ENCODE measurements around the gene WNT10A. TPM values are rescaled to one million over a fixed set of nuclear protein-coding genes. Genes with fewer than 3 reads are reported as not detected.

WNT10A gene
- total and polyA plus RNA-seq, 9 of the 15 experiments (the other 6 are each of a cell fraction or from before 2014, with no cell fraction given) = not detected

DNA sequence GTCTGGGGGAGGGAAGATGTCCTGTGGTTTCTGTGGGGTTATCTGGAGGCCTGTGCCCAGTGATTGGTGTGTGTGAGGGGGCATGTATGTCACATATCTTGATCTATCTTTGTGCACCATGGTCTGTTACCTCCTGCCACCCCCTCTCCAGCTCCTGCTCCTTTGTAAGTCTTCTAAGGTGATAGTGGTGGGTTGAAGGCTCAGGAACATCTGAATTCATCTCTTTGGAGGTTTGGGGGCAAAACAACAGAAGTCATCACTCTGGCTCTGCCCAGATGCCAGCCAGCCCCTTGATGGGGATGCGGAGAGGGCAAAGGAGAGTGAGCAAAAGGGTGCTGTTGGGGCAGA lies 23.8 kb upstream of the WNT10A start:
- H3K4me1 ChIP-seq (replicated peaks in 1 of 2; ENCODE audit: control insufficient read depth in 2 of 2, insufficient read depth in 2 of 2, low read length in 2 of 2) = peaks cover 3 to 15% of the 10 kb centered on the region in 2 experiments; a peak in 3 of 5 replicates
- POLR2A ChIA-PET = no interaction called here
- no peak overlapping the region for H3K4me2 ChIP-seq (ENCODE audit: insufficient read depth, low read length)
- H3K36me3 ChIP-seq (ENCODE audit: control insufficient read depth, insufficient read depth, low read length) = no peaks in the 10 kb centered on the region
- TF ChIP-seq BCL6 (CRISPR knock-in tag; IDR thresholded peaks at IDR 0.05) (no peak), RBM34 (IDR thresholded peaks at IDR 0.05; ENCODE audit: borderline replicate concordance, insufficient read depth, low read length) (no peak), TCF3 (CRISPR knock-in tag; IDR thresholded peaks at IDR 0.05) (no peak), ZSCAN32 (CRISPR knock-in tag; IDR thresholded peaks at IDR 0.05) (no peak)
- no peaks in the 10 kb centered on the region for H3K9me3 ChIP-seq (replicated peaks; ENCODE audit: control insufficient read depth, insufficient read depth, low read depth, low read length)
- CTCF ChIA-PET (ENCODE audit: low intra/inter-chr PET ratio) = no interaction called here
- in situ Hi-C loops (cut with MboI) = loop anchor here (10.0 kb wide), 1 partner anchor 258 kb away; no protein-coding TSS in a partner anchor
- no peak overlapping the region for H3K27ac ChIP-seq (ENCODE audit: extremely low read depth, low read depth, low read length)
- ATAC-seq (no peak), FAIRE-seq (no peak), DNase-seq (ENCODE audit: extremely low read depth in 1 of 4, low spot score in 3 of 4) (no peak)
- H3K27me3 ChIP-seq (ENCODE audit: control insufficient read depth in 2 of 2, insufficient read depth in 2 of 2, low read length in 2 of 2) = peaks cover 0 to 56% of the 10 kb centered on the region in 2 experiments; a peak in 4 of 5 replicates
- peaks cover 6% of the 10 kb centered on the region; the same call in 1 of the 2 replicates for H4K20me1 ChIP-seq (replicated peaks; ENCODE audit: control insufficient read depth, insufficient read depth, low read length)
- WGBS (ENCODE audit: insufficient coverage, low coverage, missing lambda C conversion rate) = 22% methylated on average over 1 of the region's 1 CpG
- H3K79me2 ChIP-seq (ENCODE audit: control insufficient read depth, insufficient read depth, low read length) = no peaks in the 10 kb centered on the region
- no TSS peak for BruUV-seq (replicated peaks)
- H3K9me1 ChIP-seq (ENCODE audit: control insufficient read depth, insufficient read depth, low read length) = no peaks in the 10 kb centered on the region
- no peak overlapping the region for H3K4me3 ChIP-seq
- H3K9ac ChIP-seq (ENCODE audit: insufficient read depth in 1 of 2, low read depth in 2 of 2, low read length in 2 of 2) = no peak overlapping the region
- no peak overlapping the region for H2AFZ ChIP-seq (ENCODE audit: low read depth, low read length)
- intact Hi-C loops (cut with micrococcal nuclease) = loop anchor here (10.0 kb wide), 1 partner anchor 298 kb away; no protein-coding TSS in a partner anchor

DNA sequence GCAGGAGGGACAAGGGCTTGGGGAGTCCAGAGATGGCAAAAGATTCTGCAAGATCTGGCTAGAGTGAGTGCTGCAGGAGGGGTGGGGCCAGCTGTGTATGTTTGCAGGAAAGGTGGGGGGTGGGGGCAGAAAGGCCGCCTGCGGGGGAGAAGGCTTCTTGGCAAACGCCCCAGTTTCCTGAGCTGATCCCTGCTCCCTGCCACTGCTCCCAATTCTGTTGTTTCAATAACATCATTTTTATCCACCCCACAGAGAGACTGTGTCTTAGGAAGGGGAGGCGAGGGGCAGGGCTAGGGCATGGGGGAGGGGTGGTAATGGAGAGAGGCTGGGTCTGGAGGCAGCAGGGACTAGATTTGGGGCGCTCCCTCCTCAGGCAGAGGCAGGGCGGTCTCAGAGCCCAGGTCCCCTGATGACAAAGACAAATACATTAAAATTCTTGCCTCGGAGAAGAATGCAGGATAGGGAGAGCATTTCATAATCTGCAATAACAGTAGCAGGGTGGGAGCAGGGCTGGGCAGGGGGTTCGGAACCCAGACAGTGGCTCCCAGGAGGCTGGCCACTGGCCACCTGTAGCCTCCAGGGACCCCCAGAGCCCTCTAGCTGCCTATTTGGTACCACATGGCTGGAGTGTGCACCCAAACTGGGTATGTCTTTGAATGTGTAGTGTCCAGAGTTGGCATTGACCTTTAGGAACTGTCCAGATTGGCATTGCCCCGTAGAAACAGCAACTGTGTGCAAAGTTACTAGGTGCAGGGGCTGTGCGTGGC lies 23.1 kb upstream of the WNT10A start:
- 2% methylated on average over 6 of the region's 10 CpGs for WGBS (ENCODE audit: insufficient coverage, low coverage, missing lambda C conversion rate)
- FAIRE-seq = no peak
- no peak overlapping the region for H3K27ac ChIP-seq (ENCODE audit: extremely low read depth, low read depth, low read length)
- POLR2A ChIA-PET = interaction anchor here (0.6 kb wide), 1 partner anchor 27 kb away, joined by 3 read pairs; no protein-coding TSS in a partner anchor
- H2AFZ ChIP-seq (ENCODE audit: low read depth, low read length) = no peak overlapping the region
- intact Hi-C loops (cut with micrococcal nuclease) (loop anchor here (10.0 kb wide), 1 partner anchor 297 kb away; no protein-coding TSS in a partner anchor), in situ Hi-C loops (cut with MboI) (loop anchor here (10.0 kb wide), 1 partner anchor 257 kb away; no protein-coding TSS in a partner anchor)
- H3K27me3 ChIP-seq (ENCODE audit: control insufficient read depth in 2 of 2, insufficient read depth in 2 of 2, low read length in 2 of 2) = peaks cover 0 to 58% of the 10 kb centered on the region in 2 experiments; a peak in 4 of 5 replicates
- BruUV-seq (replicated peaks) = no TSS peak
- H3K79me2 ChIP-seq (ENCODE audit: control insufficient read depth, insufficient read depth, low read length) = no peaks in the 10 kb centered on the region
- DNase-seq (ENCODE audit: extremely low read depth in 1 of 4, low spot score in 3 of 4) = no peak
- H3K4me1 ChIP-seq (replicated peaks in 1 of 2; ENCODE audit: control insufficient read depth in 2 of 2, insufficient read depth in 2 of 2, low read length in 2 of 2) = peaks cover 3 to 15% of the 10 kb centered on the region in 2 experiments; a peak in 3 of 5 replicates
- H3K4me3 ChIP-seq = no peak overlapping the region
- H3K9me1 ChIP-seq (ENCODE audit: control insufficient read depth, insufficient read depth, low read length) = no peaks in the 10 kb centered on the region
- CTCF ChIA-PET (ENCODE audit: low intra/inter-chr PET ratio) = no interaction called here
- no peak overlapping the region for H3K4me2 ChIP-seq (ENCODE audit: insufficient read depth, low read length)
- no peak for ATAC-seq
- 0 out of 2 replicates have a peak, but pooled peaks have one; percentile 8 for TF ChIP-seq NFIC (IDR thresholded peaks at IDR 0.05)
- no peak for TF ChIP-seq ZNF121 (CRISPR knock-in tag; conservative IDR thresholded peaks at IDR 0.05)
- H3K9ac ChIP-seq (ENCODE audit: insufficient read depth in 1 of 2, low read depth in 2 of 2, low read length in 2 of 2) = no peak overlapping the region
- peaks cover 6% of the 10 kb centered on the region; the same call in 1 of the 2 replicates for H4K20me1 ChIP-seq (replicated peaks; ENCODE audit: control insufficient read depth, insufficient read depth, low read length)
- H3K9me3 ChIP-seq (replicated peaks; ENCODE audit: control insufficient read depth, insufficient read depth, low read depth, low read length) = no peaks in the 10 kb centered on the region
- H3K36me3 ChIP-seq (ENCODE audit: control insufficient read depth, insufficient read depth, low read length) = no peaks in the 10 kb centered on the region

All from K562 (cell line).